ENCODE measurements around the gene TOPAZ1.

TOPAZ1 gene

GRCh38 chr3:44241706-44242105, at the start of gene TOPAZ1:
Gene TOPAZ1, plus strand, starts transcription at chr3:44241886. Its CDS starts 168 bp downstream, at chr3:44242054.
- no peak for DNase-seq (ENCODE audit: low read depth)
- no peak for TF ChIP-seq CTCF (conservative IDR thresholded peaks at IDR 0.05; ENCODE audit: low read depth, low read length)
- no peak within 1 kb of the TSS for H3K4me3 ChIP-seq (ENCODE audit: low read depth, low read length)

- H3K4me3 ChIP-seq (ENCODE audit: low read depth, low read length), result no peak overlapping the region
- TF ChIP-seq CTCF (conservative IDR thresholded peaks at IDR 0.05; ENCODE audit: low read depth, low read length), result peak; percentile 92
- DNase-seq (ENCODE audit: low read depth), result peak; percentile 82
Observed at GRCh38 chr3:44198284-44199269, 43.1 kb upstream of the TOPAZ1 start.

- TF ChIP-seq CTCF (conservative IDR thresholded peaks at IDR 0.05; ENCODE audit: low read depth, low read length), result no peak
- H3K4me3 ChIP-seq (ENCODE audit: low read depth, low read length), result no peak overlapping the region
- DNase-seq (ENCODE audit: low read depth), result no peak
Observed at GRCh38 chr3:44206261-44206660, 35.4 kb upstream of the TOPAZ1 start.

- no peak overlapping the region for H3K4me3 ChIP-seq (ENCODE audit: low read depth, low read length)
- no peak for TF ChIP-seq CTCF (conservative IDR thresholded peaks at IDR 0.05; ENCODE audit: low read depth, low read length)
- no peak for DNase-seq (ENCODE audit: low read depth)
Observed at GRCh38 chr3:44206862-44207652, 34.6 kb upstream of the TOPAZ1 start.

- no peak for TF ChIP-seq CTCF (conservative IDR thresholded peaks at IDR 0.05; ENCODE audit: low read depth, low read length)
- peak; percentile 47 for DNase-seq (ENCODE audit: low read depth)
- no peak overlapping the region for H3K4me3 ChIP-seq (ENCODE audit: low read depth, low read length)
Observed at GRCh38 chr3:44208086-44208485, 33.6 kb upstream of the TOPAZ1 start.

GRCh38 chr3:44208568-44208967, 33.1 kb upstream of the TOPAZ1 start:
- no peak for TF ChIP-seq CTCF (conservative IDR thresholded peaks at IDR 0.05; ENCODE audit: low read depth, low read length)
- DNase-seq (ENCODE audit: low read depth), result no peak
- no peak overlapping the region for H3K4me3 ChIP-seq (ENCODE audit: low read depth, low read length)
